Keratinocyte (primary cell): ENCODE data around the gene PNP. TPM values are rescaled to one million over a fixed set of nuclear protein-coding genes. Genes with fewer than 3 reads are reported as not detected.

Experiments
- DNase-seq: peaks from one replicate; pipeline ENCODE4 v3.0.0-alpha.2; 2011; ENCODE audit warnings: low read depth, missing footprints, low spot score
- FAIRE-seq: peaks from 2 replicates; lab custom pipeline; 2011; peaks lifted over from hg19 to GRCh38; lab: Jason Lieb, UNC
- H2AFZ ChIP-seq: 2 replicates; pipeline ENCODE4 v1.6.0; 2012; ENCODE audit warnings: low read length, control low read depth, inconsistent platforms; ENCODE audit not compliant: control insufficient read depth
- H3K27ac ChIP-seq: 2 replicates; pipeline ENCODE4 v1.5.1; 2011; ENCODE audit warnings: low read length; ENCODE audit not compliant: control insufficient read depth, insufficient read depth
- H3K27me3 ChIP-seq: 3 replicates; pipeline ENCODE4 v1.6.0; 2011; ENCODE audit warnings: low read length; ENCODE audit not compliant: control insufficient read depth, insufficient read depth; ENCODE audit errors: extremely low read depth
- H3K36me3 ChIP-seq, 2 experiments: 2 replicates in 1 of 2; 3 replicates in 1 of 2; pipeline ENCODE4 v1.5.1; 2011; ENCODE audit warnings: low read length in 2 of 2, mild to moderate bottlenecking in 1 of 2; ENCODE audit not compliant: control insufficient read depth in 2 of 2, insufficient read depth in 2 of 2; ENCODE audit errors: extremely low read depth in 1 of 2
- H3K4me1 ChIP-seq: 3 replicates; pipeline ENCODE4 v1.5.1; 2011; ENCODE audit warnings: low read length; ENCODE audit not compliant: control insufficient read depth, insufficient read depth; ENCODE audit errors: extremely low read depth
- H3K4me2 ChIP-seq: 3 replicates; pipeline ENCODE4 v1.6.0; 2011; ENCODE audit warnings: low read depth, low read length; ENCODE audit not compliant: control insufficient read depth, insufficient read depth; ENCODE audit errors: extremely low read depth
- H3K4me3 ChIP-seq, 3 experiments: fragments of 200-600 bp in 1 of 3; sonication (generic) in 1 of 3; 2 replicates in 2 of 3; 3 replicates in 1 of 3; pipeline ENCODE4 v1.5.1; 2011 to 2016; ENCODE audit warnings: low read length in 3 of 3, mild to moderate bottlenecking in 3 of 3, control low read depth in 2 of 3, inconsistent platforms in 1 of 3, low read depth in 1 of 3, mixed read lengths in 1 of 3, mixed run types in 1 of 3, moderate library complexity in 1 of 3; ENCODE audit not compliant: control insufficient read depth in 2 of 3, insufficient read depth in 2 of 3; ENCODE audit errors: extremely low read depth in 1 of 3
- H3K79me2 ChIP-seq: 2 replicates; pipeline ENCODE4 v1.6.0; 2012; ENCODE audit warnings: low read length; ENCODE audit not compliant: control insufficient read depth, insufficient read depth
- H3K9ac ChIP-seq: 3 replicates; pipeline ENCODE4 v1.6.0; 2011; ENCODE audit warnings: low read length; ENCODE audit not compliant: control insufficient read depth, insufficient read depth; ENCODE audit errors: extremely low read depth
- H3K9me1 ChIP-seq: 3 replicates; pipeline ENCODE4 v1.6.0; 2011; ENCODE audit warnings: low read length; ENCODE audit not compliant: control insufficient read depth, insufficient read depth; ENCODE audit errors: extremely low read depth
- H3K9me3 ChIP-seq: 2 replicates; pipeline ENCODE4 v1.5.1; 2012; ENCODE audit warnings: low read depth, low read length; ENCODE audit not compliant: control insufficient read depth
- H4K20me1 ChIP-seq: 3 replicates; pipeline ENCODE4 v1.6.0; 2011; ENCODE audit warnings: low read length; ENCODE audit not compliant: control insufficient read depth, insufficient read depth; ENCODE audit errors: extremely low read depth
- CTCF ChIP-seq, 3 experiments: IDR thresholded peaks in 1 of 3; conservative IDR thresholded peaks in 1 of 3; optimal IDR thresholded peaks in 1 of 3; 2 replicates in 2 of 3; 3 replicates in 1 of 3; pipeline versions ENCODE3 to v1.5.1; 2011; ENCODE audit warnings: low read length in 3 of 3, mild to moderate bottlenecking in 3 of 3, moderate library complexity in 2 of 3, control low read depth in 1 of 3, inconsistent platforms in 1 of 3; ENCODE audit not compliant: insufficient read depth in 2 of 3; ENCODE audit errors: extremely low read depth in 1 of 3
- EZH2 ChIP-seq: IDR thresholded peaks from one replicate; pipeline ENCODE4 v1.6.1; 2012; ENCODE audit warnings: inconsistent platforms, mild to moderate bottlenecking, low read length, moderate library complexity
- dilution Hi-C: fragments of 300-500 bp; cut with MboI; formaldehyde crosslinking; loops from one replicate; pipeline ENCODE4 v1.7.0; 2020; ENCODE audit warnings: low sequenced_read_pairs; ENCODE audit not compliant: extremely low pct_ligation_motif_present
- polyA plus RNA-seq, 5 experiments: library from polyadenylated mRNA; depleted of rRNA in 3 of 5; stranded (reverse) in 3 of 5; stranded (forward) in 1 of 5; unstranded in 1 of 5; fragments of >200 nt; gene quantifications; 1 replicate in 1 of 5; 2 replicates in 3 of 5; 3 replicates in 1 of 5; pipeline versions ENCODE4 v1.2.1 to v1.2.3, GENCODE V29; 2011 to 2012; ENCODE audit warnings: missing spikeins in 2 of 5, low read depth in 1 of 5, low replicate concordance in 1 of 5

Gene PNP
- polyA plus RNA-seq, 1 donor (not counting 4 experiments of a cell fraction or from before 2014, with no cell fraction given), result 325 TPM

- H3K9ac ChIP-seq, result no peak overlapping the region
- no peaks in the 10 kb centered on the region for H3K27me3 ChIP-seq
- FAIRE-seq (no peak), DNase-seq (no peak)
- H3K36me3 ChIP-seq, result no peaks in the 10 kb centered on the region
- no peaks in the 10 kb centered on the region for H3K9me1 ChIP-seq
- no peak for TF ChIP-seq CTCF (optimal IDR thresholded peaks at IDR 0.05 in 1 of 3, IDR thresholded peaks at IDR 0.05 in 1 of 3, conservative IDR thresholded peaks at IDR 0.05 in 1 of 3; ENCODE audit: extremely low read depth in 1 of 3, insufficient read depth in 2 of 3, low read length in 3 of 3)
- no peak for TF ChIP-seq EZH2
- no peak overlapping the region for H2AFZ ChIP-seq
- H3K4me3 ChIP-seq, result no peak overlapping the region
- H3K27ac ChIP-seq, result no peak overlapping the region
- dilution Hi-C loops, result no loop called here
- no peak overlapping the region for H3K4me2 ChIP-seq
- no peaks in the 10 kb centered on the region for H4K20me1 ChIP-seq
- H3K9me3 ChIP-seq, result no peaks in the 10 kb centered on the region
- peaks cover 15% of the 10 kb centered on the region for H3K4me1 ChIP-seq
- no peaks in the 10 kb centered on the region for H3K79me2 ChIP-seq
Observed at GRCh38 chr14:20485900-20486299, 16.7 kb downstream of the PNP start.

DNA sequence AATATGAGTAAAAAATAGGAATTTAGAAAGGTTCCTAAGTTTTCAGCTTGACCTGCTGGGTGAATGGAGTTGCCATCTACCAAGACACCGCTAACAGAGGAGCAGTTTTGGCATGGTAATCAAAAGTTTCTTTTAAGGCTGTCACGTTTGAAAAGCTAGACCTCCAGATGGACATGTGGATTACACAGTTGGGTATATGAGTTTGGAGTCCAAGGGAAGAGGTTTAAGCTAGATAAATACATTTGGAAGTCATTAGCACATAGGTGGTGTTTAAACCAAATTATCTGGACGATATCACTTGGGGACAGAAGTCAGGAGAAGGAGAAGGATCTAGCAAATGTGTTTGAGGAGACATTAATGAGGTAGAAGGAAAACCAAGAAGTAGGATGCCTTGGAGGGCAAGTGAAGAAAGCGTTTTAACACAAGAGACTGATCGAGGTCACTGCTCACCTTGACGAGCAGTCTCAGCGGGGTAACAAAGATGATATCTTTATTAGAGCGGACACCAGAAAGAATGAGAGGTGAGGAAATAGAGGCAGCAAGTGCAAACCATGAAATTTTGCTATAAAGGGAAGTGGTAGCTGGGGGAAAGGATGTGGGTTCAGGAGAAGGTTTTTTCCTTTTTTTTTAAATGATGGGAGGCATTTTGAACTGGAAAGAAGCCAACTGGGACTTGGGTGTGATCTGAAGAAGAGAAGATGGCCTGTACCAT is 17.6 kb downstream of the PNP start:
- Histone ChIP-seq H3K4me2 (no peak overlapping the region), H3K9me3 (no peaks in the 10 kb centered on the region), H3K79me2 (no peaks in the 10 kb centered on the region), H3K36me3 (no peaks in the 10 kb centered on the region), H4K20me1 (no peaks in the 10 kb centered on the region), H3K27me3 (no peaks in the 10 kb centered on the region), H3K27ac (no peak overlapping the region), H3K4me1 (peaks cover 15% of the 10 kb centered on the region), H2AFZ (no peak overlapping the region), H3K9me1 (no peaks in the 10 kb centered on the region), H3K4me3 (no peak overlapping the region), H3K9ac (no peak overlapping the region)
- TF ChIP-seq EZH2 (no peak), CTCF (optimal IDR thresholded peaks at IDR 0.05 in 1 of 3, IDR thresholded peaks at IDR 0.05 in 1 of 3, conservative IDR thresholded peaks at IDR 0.05 in 1 of 3; ENCODE audit: extremely low read depth in 1 of 3, insufficient read depth in 2 of 3, low read length in 3 of 3) (no peak)
- FAIRE-seq (no peak), DNase-seq (no peak)
- dilution Hi-C loops, result no loop called here
